ENCODE data around the gene SLC35C1.

The SLC35C1 gene

DNA sequence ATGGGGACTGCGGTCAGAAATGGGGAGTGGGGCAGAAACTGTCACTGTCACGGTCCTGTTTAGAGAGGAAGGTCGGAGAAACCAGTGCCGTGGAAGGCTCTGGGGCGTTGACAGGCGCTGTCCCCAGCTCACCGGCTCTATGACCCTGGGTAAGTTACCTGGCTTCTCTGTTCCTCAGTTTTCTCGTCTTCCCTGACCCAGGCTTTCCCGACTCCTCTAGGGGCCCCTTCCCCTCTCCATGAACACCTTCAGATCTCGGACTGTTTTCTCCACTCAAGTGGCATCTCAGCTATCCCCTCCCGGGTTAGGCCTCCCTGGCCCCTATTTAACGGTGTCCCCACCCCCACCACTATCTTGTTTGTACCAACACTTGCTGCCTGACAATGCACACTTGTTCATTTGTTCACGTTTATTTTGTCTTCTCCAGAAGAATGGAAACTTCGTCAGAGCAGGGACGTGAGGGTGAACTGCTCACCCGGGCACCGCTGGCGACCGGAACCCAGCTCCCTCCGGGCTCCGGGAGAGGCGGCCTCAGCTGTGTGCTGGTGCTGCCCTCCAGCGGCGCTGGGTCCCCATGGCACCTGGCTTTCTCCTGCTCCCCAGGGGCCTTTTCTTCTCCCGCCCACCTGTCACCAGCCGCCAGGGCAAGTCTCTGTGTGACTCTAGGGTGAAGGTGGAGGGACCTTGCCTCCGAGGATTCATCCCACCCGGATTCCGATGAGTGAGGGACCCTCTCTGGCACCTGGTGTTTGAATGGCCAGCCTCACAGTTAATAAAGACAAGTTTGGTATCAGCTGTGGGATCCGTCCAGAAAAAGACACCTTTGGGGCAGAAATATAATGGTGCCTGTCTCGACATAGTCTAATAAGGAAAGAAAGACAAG, 33.1 kb upstream of the SLC35C1 start:
- H3K36me3 ChIP-seq (ENCODE audit: control insufficient read depth, insufficient read depth, low read length), result no peaks in the 10 kb centered on the region
- H3K27ac ChIP-seq (ENCODE audit: low read depth, low read length), result no peak overlapping the region
- no peaks in the 10 kb centered on the region for H3K9me3 ChIP-seq (ENCODE audit: control insufficient read depth, insufficient read depth, low read depth, low read length)
- H3K4me3 ChIP-seq (ENCODE audit: low read depth, low read length), result peak overlapping the region; percentile 69
- peaks cover 10% of the 10 kb centered on the region for H3K27me3 ChIP-seq (ENCODE audit: control insufficient read depth, insufficient read depth, low read length)
- H3K4me1 ChIP-seq (ENCODE audit: control insufficient read depth, insufficient read depth, low read length), result no peaks in the 10 kb centered on the region
- peak overlapping the region; percentile 5 for H3K9ac ChIP-seq (ENCODE audit: low read length)

DNA sequence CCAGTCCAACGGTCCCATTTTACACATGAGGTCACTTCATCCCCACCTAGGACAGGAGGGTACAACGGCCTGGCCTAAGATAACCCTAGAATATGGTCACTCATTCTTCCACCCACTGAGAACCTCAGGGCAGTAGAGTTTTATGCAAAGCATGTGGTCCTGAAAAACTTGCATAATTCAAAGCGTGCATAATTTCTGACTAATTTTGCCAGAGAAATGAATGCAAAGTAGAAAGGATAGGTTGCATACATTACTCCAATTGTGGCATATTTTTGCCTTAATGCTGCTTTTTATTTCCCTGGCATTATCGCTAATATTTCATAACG, 32.5 kb upstream of the SLC35C1 start:
- Histone ChIP-seq H3K27me3 (ENCODE audit: control insufficient read depth, insufficient read depth, low read length) (peaks cover 10% of the 10 kb centered on the region), H3K9ac (ENCODE audit: low read length) (no peak overlapping the region), H3K4me1 (ENCODE audit: control insufficient read depth, insufficient read depth, low read length) (no peaks in the 10 kb centered on the region), H3K9me3 (ENCODE audit: control insufficient read depth, insufficient read depth, low read depth, low read length) (no peaks in the 10 kb centered on the region), H3K27ac (ENCODE audit: low read depth, low read length) (no peak overlapping the region), H3K4me3 (ENCODE audit: low read depth, low read length) (no peak overlapping the region), H3K36me3 (ENCODE audit: control insufficient read depth, insufficient read depth, low read length) (no peaks in the 10 kb centered on the region)

DNA sequence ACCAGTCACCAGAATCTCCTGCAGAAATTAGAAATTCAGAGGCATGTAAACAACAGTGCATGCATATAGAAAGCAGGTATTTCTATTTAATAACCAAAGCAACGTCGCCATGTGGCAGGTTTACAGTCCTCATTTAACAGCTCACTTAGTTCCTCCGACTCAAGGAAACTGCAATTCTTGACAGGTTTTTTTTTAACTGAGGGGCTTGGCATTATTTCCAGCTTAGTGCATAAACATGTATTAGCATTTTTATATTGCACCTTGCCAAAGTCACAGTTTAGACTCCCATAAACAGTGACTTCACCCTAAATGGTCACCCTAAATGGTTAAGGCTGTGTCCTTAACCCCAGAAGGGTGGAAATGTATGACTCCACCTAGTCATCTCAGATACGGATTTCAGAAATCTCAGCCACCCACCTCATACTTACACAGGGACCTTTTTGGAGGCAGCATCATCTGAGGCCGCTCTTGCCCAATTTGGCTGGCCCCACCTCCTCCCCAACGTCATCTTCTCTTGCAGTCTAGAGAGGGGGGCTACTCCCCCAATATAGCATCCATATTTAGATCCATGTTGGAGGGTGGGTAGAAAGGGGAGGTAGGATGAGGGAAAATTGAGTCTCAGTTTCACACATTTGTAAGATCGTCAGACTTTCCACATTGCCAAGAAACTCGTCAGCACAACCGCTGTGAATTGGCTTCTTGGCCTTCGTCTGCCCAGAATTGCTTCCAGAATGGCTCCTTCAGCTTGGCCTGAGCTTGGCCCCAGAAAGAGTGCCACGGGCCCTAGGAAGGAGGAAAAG, 31.8 kb upstream of the SLC35C1 start:
- H3K27me3 ChIP-seq (ENCODE audit: control insufficient read depth, insufficient read depth, low read length), result peaks cover 10% of the 10 kb centered on the region
- H3K9ac ChIP-seq (ENCODE audit: low read length), result no peak overlapping the region
- no peaks in the 10 kb centered on the region for H3K4me1 ChIP-seq (ENCODE audit: control insufficient read depth, insufficient read depth, low read length)
- H3K9me3 ChIP-seq (ENCODE audit: control insufficient read depth, insufficient read depth, low read depth, low read length), result no peaks in the 10 kb centered on the region
- H3K27ac ChIP-seq (ENCODE audit: low read depth, low read length), result no peak overlapping the region
- no peak overlapping the region for H3K4me3 ChIP-seq (ENCODE audit: low read depth, low read length)
- H3K36me3 ChIP-seq (ENCODE audit: control insufficient read depth, insufficient read depth, low read length), result no peaks in the 10 kb centered on the region

DNA sequence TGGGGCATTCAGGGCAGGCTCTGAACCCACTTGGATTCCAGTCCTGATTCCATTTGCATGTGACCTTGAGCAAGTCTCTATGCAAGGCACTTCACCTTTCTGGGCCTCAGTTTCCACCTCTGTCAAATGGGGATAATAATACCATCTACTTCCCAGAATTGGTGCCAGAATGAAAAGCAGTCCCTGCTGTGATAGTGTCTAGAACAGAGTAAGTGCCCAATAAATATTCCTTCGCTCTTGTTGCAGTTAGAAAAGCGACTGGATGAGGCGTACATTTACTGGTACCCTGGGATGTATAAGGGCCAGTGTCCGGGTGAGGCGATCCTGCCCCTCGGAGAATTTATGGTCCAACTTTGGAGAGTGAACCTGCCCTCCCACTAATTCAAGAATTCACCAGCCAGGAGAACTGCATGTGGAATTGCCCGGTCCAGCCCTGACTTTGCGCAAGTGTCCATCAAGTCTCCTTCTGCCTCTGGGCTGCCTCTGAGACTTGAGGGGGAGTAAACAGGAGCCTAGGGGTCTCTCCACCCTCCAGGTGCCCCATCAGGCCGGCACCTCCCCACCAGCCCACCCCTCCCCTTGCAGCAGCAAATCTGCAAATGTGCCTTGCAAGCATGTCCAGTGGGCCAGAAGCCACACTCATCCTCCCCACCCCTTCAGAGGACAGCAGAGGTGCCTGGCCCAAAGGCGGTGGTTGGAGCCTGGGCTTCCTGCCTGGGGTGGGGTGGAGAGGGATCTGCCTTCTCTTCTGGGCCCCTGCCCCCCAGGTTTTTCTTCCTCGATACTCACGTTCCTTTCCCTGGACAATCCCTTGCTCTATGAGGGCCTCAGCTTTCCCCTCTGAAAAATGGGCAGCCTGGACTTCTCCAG, 30.9 kb upstream of the SLC35C1 start:
- Histone ChIP-seq H3K4me3 (ENCODE audit: low read depth, low read length) (no peak overlapping the region), H3K27me3 (ENCODE audit: control insufficient read depth, insufficient read depth, low read length) (peaks cover 10% of the 10 kb centered on the region), H3K36me3 (ENCODE audit: control insufficient read depth, insufficient read depth, low read length) (no peaks in the 10 kb centered on the region), H3K4me1 (ENCODE audit: control insufficient read depth, insufficient read depth, low read length) (no peaks in the 10 kb centered on the region), H3K9ac (ENCODE audit: low read length) (no peak overlapping the region), H3K27ac (ENCODE audit: low read depth, low read length) (no peak overlapping the region), H3K9me3 (ENCODE audit: control insufficient read depth, insufficient read depth, low read depth, low read length) (no peaks in the 10 kb centered on the region)

DNA sequence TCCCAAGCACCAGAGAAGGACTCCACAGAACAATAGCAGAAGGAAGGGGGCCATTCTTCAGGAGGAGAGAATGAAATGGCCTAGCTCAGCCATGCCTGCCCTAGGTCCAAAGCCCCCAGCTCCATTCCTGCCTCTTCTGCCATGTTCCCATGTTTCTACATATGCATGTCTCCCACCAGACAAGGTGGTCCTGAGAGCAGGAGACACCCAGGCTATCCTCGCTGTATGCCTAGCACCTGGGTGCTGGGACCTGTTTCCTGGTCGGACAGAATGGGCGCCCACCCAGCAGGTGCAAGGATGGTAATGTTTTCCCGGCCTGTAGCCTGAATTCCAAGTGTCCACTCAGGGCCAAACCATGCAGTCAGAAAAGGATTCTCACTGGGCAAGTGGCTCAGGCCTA, 30.2 kb upstream of the SLC35C1 start:
- Histone ChIP-seq H3K36me3 (ENCODE audit: control insufficient read depth, insufficient read depth, low read length) (no peaks in the 10 kb centered on the region), H3K27ac (ENCODE audit: low read depth, low read length) (no peak overlapping the region)

DNA sequence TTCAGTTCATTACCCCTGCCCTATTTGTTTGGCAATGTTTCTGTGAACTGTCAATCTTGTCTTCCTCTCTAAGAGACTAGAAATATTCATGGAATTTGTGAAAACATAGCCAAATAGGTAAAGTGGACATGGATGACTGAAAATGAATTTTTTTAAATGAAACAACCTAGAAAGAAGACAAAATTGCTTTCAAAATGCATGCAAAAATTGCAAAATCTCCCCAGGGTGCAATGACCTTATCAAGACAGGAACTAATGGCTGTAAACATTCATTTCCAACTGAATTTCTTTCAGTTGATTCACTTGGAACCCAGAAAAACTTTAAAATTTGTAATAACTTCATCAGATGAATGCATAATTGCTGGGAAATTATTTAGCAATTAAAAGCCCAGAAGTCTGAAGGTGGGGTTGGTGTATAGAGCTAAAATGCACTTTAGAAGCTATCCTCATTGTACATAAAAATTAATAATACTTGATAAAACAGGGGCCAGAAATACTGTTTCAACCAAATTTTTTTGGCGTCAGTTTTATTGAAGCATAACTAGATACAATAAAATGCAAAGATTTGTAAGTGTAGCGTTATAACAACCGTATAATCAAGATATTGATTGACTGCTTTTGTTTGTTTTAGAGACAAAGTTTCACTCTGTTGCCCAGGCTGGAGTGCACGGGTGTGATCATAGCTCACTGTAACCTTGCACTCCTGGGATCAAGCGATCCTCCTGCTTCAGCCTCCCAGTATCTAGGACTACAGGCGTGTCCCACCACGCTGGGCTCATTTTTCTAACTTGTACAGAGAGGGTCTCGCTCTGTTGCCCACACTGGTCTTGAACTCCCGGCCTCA, 27.6 kb upstream of the SLC35C1 start:
- H3K27ac ChIP-seq (ENCODE audit: low read depth, low read length), result no peak overlapping the region
- no peaks in the 10 kb centered on the region for H3K36me3 ChIP-seq (ENCODE audit: control insufficient read depth, insufficient read depth, low read length)
- H3K27me3 ChIP-seq (ENCODE audit: control insufficient read depth, insufficient read depth, low read length), result 0 out of 2 replicates have a peak, but pooled peaks cover 3% of the 10 kb centered on the region
- no peaks in the 10 kb centered on the region for H3K9me3 ChIP-seq (ENCODE audit: control insufficient read depth, insufficient read depth, low read depth, low read length)
- H3K4me3 ChIP-seq (ENCODE audit: low read depth, low read length), result no peak overlapping the region
- H3K9ac ChIP-seq (ENCODE audit: low read length), result no peak overlapping the region
- no peaks in the 10 kb centered on the region for H3K4me1 ChIP-seq (ENCODE audit: control insufficient read depth, insufficient read depth, low read length)

More for the DNA sequence above, 30.2 kb upstream of the SLC35C1 start:
- no peak overlapping the region for H3K9ac ChIP-seq (ENCODE audit: low read length)
- H3K4me3 ChIP-seq (ENCODE audit: low read depth, low read length), result no peak overlapping the region
- H3K4me1 ChIP-seq (ENCODE audit: control insufficient read depth, insufficient read depth, low read length), result no peaks in the 10 kb centered on the region
- no peaks in the 10 kb centered on the region for H3K9me3 ChIP-seq (ENCODE audit: control insufficient read depth, insufficient read depth, low read depth, low read length)
- peaks cover 10% of the 10 kb centered on the region for H3K27me3 ChIP-seq (ENCODE audit: control insufficient read depth, insufficient read depth, low read length)

DNA sequence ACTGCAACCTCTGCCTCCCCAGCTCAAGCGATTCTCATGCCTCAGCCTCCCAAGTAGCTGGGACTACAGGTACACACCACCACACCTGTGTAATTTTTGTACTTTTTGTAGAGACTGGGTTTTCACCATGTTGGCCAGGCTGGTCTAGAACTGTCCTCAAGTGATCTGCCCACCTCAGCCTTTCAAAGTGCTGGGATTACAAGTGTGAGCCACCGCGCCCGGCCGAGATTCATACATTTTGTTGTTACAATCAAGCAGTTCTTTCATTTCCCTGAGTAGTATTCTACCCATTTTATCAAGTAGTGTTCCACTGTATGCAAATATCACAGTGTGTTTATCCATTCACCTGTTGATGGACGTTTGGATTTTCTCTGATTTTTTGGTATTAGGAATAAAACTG, 26.6 kb upstream of the SLC35C1 start:
- Histone ChIP-seq H3K9me3 (ENCODE audit: control insufficient read depth, insufficient read depth, low read depth, low read length) (no peaks in the 10 kb centered on the region), H3K4me3 (ENCODE audit: low read depth, low read length) (no peak overlapping the region), H3K4me1 (ENCODE audit: control insufficient read depth, insufficient read depth, low read length) (no peaks in the 10 kb centered on the region), H3K36me3 (ENCODE audit: control insufficient read depth, insufficient read depth, low read length) (no peaks in the 10 kb centered on the region), H3K27me3 (ENCODE audit: control insufficient read depth, insufficient read depth, low read length) (no peaks in the 10 kb centered on the region), H3K9ac (ENCODE audit: low read length) (no peak overlapping the region), H3K27ac (ENCODE audit: low read depth, low read length) (no peak overlapping the region)

DNA sequence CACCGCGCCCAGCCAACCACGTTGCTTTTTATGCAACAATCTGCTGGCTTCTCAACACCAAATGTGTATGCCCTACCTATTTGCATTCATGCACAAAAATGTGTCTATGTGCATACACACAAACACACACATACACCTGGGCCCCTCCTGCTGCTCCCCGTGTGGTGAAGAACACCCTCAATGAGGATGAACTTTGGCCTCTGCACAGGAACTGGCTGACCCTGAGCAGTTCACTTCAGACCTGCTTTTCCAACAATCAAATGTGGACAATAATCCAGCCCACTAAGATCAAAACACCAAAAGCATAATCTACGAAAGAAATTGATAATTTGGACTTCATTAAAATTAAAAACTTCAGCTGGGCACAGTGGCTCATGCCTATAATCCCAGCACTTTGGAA, 25.3 kb upstream of the SLC35C1 start:
- no peak overlapping the region for H3K4me3 ChIP-seq (ENCODE audit: low read depth, low read length)
- H3K27ac ChIP-seq (ENCODE audit: low read depth, low read length), result no peak overlapping the region
- H3K4me1 ChIP-seq (ENCODE audit: control insufficient read depth, insufficient read depth, low read length), result no peaks in the 10 kb centered on the region
- H3K9ac ChIP-seq (ENCODE audit: low read length), result no peak overlapping the region
- no peaks in the 10 kb centered on the region for H3K36me3 ChIP-seq (ENCODE audit: control insufficient read depth, insufficient read depth, low read length)
- H3K9me3 ChIP-seq (ENCODE audit: control insufficient read depth, insufficient read depth, low read depth, low read length), result no peaks in the 10 kb centered on the region
- no peaks in the 10 kb centered on the region for H3K27me3 ChIP-seq (ENCODE audit: control insufficient read depth, insufficient read depth, low read length)

DNA sequence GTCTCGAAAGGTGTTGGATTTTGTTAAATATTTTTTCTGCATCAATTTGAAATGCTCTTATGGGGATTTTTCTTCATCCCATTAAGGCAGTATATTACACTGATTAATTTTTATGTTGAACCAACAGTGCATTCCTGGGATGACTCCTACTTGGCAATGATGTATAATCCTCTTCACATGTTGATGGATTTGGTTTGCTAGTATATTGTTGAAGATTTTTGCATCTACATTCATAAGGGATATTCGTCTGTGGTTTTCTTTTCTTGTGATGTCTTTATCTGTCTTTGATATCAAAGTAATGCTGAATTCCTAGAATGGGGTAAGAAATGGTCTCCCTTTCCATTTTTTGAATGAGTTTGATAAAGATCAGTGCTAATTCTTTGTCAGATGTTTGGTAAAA, 18.7 kb upstream of the SLC35C1 start:
- H3K4me3 ChIP-seq (ENCODE audit: low read depth, low read length), result no peak overlapping the region
- H3K4me1 ChIP-seq (ENCODE audit: control insufficient read depth, insufficient read depth, low read length), result no peaks in the 10 kb centered on the region
- no peaks in the 10 kb centered on the region for H3K9me3 ChIP-seq (ENCODE audit: control insufficient read depth, insufficient read depth, low read depth, low read length)
- H3K9ac ChIP-seq (ENCODE audit: low read length), result no peak overlapping the region
- no peaks in the 10 kb centered on the region for H3K36me3 ChIP-seq (ENCODE audit: control insufficient read depth, insufficient read depth, low read length)
- H3K27ac ChIP-seq (ENCODE audit: low read depth, low read length), result no peak overlapping the region
- no peaks in the 10 kb centered on the region for H3K27me3 ChIP-seq (ENCODE audit: control insufficient read depth, insufficient read depth, low read length)

DNA sequence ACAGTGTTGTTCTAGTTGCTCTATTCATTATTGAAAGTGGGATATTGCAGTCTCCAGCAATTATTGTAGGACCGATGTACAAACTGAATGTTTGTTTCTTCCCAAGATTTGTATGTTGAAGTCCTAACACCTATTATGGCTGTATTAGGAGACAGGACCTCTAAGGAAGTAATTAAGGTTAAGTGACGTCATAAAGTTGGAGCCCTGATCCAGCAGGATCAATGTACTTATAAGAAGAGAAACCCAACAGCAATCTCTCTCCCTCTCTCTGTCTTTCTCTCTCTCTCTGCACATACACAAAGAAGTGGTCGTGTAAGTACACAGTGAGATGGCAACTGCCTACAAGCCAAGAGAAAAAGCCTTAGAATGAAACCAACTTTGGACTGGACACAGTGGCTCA, 16.1 kb upstream of the SLC35C1 start:
- Histone ChIP-seq H3K9me3 (ENCODE audit: control insufficient read depth, insufficient read depth, low read depth, low read length) (no peaks in the 10 kb centered on the region), H3K4me3 (ENCODE audit: low read depth, low read length) (no peak overlapping the region), H3K36me3 (ENCODE audit: control insufficient read depth, insufficient read depth, low read length) (no peaks in the 10 kb centered on the region), H3K9ac (ENCODE audit: low read length) (no peak overlapping the region), H3K27me3 (ENCODE audit: control insufficient read depth, insufficient read depth, low read length) (no peaks in the 10 kb centered on the region), H3K27ac (ENCODE audit: low read depth, low read length) (no peak overlapping the region), H3K4me1 (ENCODE audit: control insufficient read depth, insufficient read depth, low read length) (no peaks in the 10 kb centered on the region)

Measured in HUES6 (cell line).